GM23338 (cell line): ENCODE measurements around the gene ZP3.

Source experiments
- CREB1 ChIP-seq: fragments of 250-450 bp; sonication (Bioruptor Pico); IDR thresholded peaks from 2 replicates; pipeline ENCODE4 v1.5.0; 2020; ENCODE audit warnings: low read depth, mild to moderate bottlenecking, moderate library complexity
- CTCF ChIP-seq, 2 experiments: fragments of 200-600 bp in 1 of 2; sonication (generic) in 1 of 2; conservative IDR thresholded peaks; 2 replicates each; pipeline versions ENCODE4 v1.5.1 to v1.6.1; 2016 to 2017; ENCODE audit warnings: antibody characterized with exemption in 2 of 2, low read depth in 2 of 2, mild to moderate bottlenecking in 2 of 2, moderate library complexity in 1 of 2
- EZH2 ChIP-seq: fragments of 200-600 bp; sonication (generic); IDR thresholded peaks from one replicate; pipeline ENCODE4 v1.8.0; 2017; ENCODE audit warnings: antibody characterized with exemption, mild to moderate bottlenecking, low read depth; ENCODE audit not compliant: unreplicated experiment
- EZH2phosphoT487 ChIP-seq: fragments of 200-600 bp; sonication (generic); IDR thresholded peaks from one replicate; pipeline ENCODE4 v1.8.1; 2018; ENCODE audit warnings: antibody characterized with exemption; ENCODE audit not compliant: unreplicated experiment
- NANOG ChIP-seq: IDR thresholded peaks from 2 replicates; pipeline ENCODE4 v1.6.1; 2016; ENCODE audit warnings: antibody characterized with exemption, borderline replicate concordance
- STAT1 ChIP-seq: IDR thresholded peaks from one replicate; pipeline ENCODE4 v1.6.1; 2016; ENCODE audit warnings: antibody characterized with exemption; ENCODE audit not compliant: unreplicated experiment
- ZNF114 ChIP-seq: fragments of 250-450 bp; sonication (Bioruptor Pico); IDR thresholded peaks from 2 replicates; pipeline ENCODE4 v1.5.0; 2020; ENCODE audit warnings: mild to moderate bottlenecking, moderate library complexity
- TF ChIP-seq, protein P1 (sequence below): IDR thresholded peaks from one replicate; pipeline ENCODE4 v1.6.1; 2018; ENCODE audit warnings: antibody characterized with exemption; ENCODE audit not compliant: unreplicated experiment
- TF ChIP-seq, protein P2 (sequence below): IDR thresholded peaks from 2 replicates; pipeline ENCODE4 v1.6.1; 2016; ENCODE audit warnings: antibody characterized with exemption

- TF ChIP-seq, protein P1, sequence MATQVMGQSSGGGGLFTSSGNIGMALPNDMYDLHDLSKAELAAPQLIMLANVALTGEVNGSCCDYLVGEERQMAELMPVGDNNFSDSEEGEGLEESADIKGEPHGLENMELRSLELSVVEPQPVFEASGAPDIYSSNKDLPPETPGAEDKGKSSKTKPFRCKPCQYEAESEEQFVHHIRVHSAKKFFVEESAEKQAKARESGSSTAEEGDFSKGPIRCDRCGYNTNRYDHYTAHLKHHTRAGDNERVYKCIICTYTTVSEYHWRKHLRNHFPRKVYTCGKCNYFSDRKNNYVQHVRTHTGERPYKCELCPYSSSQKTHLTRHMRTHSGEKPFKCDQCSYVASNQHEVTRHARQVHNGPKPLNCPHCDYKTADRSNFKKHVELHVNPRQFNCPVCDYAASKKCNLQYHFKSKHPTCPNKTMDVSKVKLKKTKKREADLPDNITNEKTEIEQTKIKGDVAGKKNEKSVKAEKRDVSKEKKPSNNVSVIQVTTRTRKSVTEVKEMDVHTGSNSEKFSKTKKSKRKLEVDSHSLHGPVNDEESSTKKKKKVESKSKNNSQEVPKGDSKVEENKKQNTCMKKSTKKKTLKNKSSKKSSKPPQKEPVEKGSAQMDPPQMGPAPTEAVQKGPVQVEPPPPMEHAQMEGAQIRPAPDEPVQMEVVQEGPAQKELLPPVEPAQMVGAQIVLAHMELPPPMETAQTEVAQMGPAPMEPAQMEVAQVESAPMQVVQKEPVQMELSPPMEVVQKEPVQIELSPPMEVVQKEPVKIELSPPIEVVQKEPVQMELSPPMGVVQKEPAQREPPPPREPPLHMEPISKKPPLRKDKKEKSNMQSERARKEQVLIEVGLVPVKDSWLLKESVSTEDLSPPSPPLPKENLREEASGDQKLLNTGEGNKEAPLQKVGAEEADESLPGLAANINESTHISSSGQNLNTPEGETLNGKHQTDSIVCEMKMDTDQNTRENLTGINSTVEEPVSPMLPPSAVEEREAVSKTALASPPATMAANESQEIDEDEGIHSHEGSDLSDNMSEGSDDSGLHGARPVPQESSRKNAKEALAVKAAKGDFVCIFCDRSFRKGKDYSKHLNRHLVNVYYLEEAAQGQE, result no peak
- TF ChIP-seq CTCF (conservative IDR thresholded peaks at IDR 0.05; ENCODE audit: low read depth in 2 of 2) (no peak), EZH2 (no peak), EZH2phosphoT487 (no peak), NANOG (no peak), STAT1 (no peak), ZNF114 (CRISPR knock-in tag) (no peak), CREB1 (CRISPR knock-in tag) (no peak)
- TF ChIP-seq, protein P2, sequence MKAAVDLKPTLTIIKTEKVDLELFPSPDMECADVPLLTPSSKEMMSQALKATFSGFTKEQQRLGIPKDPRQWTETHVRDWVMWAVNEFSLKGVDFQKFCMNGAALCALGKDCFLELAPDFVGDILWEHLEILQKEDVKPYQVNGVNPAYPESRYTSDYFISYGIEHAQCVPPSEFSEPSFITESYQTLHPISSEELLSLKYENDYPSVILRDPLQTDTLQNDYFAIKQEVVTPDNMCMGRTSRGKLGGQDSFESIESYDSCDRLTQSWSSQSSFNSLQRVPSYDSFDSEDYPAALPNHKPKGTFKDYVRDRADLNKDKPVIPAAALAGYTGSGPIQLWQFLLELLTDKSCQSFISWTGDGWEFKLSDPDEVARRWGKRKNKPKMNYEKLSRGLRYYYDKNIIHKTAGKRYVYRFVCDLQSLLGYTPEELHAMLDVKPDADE, result no peak
Observed at GRCh38 chr7:76426246-76426645, 1.5 kb downstream of the ZP3 start.
